CD4-positive, alpha-beta T cell treated with Interleukin-17A for 1 hour (primary cell): ENCODE data around the gene FBXL16.

Experiments
- DNase-seq: peaks from one replicate; pipeline ENCODE4 v3.0.0-alpha.2; 2020

The FBXL16 gene

DNA sequence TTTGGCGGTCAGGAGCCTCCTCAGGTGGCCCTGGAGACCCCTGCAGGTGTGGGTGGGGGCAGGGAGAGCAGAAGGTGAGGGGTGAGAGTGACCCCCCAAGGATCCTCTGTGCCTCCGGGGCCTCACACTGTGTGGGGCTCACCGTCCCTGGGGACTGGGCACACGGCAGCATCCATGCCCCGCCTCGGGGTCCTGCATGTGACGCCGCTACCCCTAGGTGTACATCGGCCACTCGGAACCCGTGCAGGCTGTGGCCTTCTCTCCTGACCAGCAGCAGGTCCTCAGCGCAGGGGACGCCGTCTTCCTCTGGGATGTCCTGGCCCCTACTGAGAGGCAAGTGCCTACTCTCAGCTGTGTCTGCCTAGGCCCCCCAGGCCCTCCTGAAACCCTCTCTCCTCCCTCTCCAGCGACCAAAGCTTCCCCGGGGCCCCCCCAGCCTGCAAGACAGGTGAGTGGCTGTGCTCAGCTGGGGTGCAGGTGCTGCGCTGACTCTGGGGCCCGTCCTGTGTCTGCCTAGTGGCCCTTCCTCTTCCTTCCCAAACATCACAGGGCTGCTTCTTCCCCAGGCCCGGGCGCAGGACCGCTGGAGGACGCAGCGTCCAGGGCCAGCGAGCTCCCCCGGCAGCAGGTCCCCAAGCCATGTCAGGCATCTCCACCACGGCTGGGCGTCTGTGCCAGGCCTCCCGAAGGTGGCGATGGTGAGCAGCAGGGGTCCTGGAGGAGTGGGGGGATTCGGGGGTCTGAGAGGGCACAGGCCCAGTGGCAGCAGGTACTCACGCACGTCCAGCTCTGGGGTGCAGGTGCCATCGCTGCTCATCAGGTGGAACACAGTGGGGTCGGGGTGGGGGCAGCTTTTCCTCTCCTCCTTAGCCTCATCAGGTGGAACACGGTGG lies 46.7 kb downstream of the FBXL16 start:
- DNase-seq: no peak

DNA sequence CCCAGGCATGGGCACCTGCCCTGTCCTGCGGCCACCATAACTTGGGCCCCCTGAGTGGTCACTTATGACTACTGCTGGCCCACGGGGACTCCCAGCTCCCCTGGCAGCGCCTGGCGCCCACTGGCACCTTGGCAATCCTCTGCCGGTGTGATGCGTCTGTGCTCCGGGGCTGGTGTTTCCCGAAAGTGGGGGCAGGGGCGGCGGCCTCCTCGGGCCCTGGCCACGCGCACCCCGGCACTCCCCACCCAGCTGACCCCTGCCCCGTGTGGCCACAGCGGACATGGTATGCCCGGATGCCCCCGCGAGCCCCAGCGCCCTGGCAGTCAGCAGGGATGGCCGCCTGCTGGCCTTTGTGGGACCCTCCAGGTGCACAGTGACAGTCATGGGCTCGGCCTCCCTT lies 48.1 kb downstream of the FBXL16 start:
- DNase-seq: no peak

DNA sequence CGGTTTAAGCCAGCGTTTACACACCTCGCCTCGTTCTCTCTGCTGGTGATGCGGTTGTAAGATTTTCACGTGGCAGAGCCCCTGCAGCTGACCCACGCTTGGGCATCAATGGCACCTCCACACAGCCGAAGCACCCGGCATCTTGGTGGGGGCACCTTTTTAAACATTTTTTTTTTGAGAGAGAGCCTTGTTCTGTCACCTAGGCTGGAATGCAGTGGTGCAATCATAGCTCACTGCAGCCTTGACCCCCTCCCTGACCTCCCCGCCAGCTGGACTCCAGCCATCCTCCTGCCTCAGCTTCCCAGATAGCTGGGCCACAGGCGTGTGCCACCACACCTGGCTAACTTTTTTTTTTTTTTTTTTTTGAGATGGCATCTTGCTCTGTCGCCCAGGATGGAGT lies 51.6 kb downstream of the FBXL16 start:
- no peak for DNase-seq

DNA sequence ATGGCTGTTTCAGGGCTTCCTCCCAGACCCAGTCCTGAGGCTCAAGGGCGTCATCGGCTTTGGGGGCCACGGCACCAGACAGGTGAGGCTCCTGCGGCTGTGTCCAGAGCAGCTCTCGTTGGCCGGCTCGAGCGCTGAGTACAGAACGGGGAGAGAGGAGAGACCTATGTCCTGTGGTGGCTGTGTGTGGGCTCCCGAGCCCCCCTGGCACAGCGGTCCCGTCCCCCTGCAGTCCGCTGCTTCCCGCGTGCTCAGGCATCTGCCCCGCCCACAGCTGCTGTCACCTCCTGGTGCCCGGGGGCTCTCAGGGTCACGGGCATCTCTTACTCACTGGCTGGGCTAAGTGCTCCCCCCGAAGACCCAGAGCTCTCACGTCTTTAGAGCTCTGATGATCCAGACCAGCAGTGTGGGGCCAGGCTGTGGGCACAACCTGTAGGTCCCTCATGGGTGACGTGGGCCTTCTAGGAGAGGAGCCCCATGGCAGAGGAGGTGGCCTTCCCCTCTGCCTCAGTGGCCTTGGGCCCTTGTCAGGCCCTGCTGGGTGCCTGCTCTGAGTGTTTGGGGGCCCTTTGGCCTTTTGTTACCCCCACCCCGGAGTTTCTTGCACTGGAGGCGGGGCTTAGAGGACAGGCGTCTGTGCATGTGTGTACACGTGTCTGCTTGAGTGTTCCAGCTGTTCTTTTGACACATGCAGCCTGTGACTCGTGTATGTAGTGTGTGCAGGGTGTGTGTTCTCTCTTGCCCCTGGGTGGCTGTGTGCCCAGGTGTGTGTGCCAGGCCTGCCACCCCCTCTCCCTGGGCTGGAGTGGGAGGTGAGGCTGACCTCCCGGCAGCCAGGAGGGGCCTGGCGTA lies 52.9 kb downstream of the FBXL16 start:
- DNase-seq: no peak

DNA sequence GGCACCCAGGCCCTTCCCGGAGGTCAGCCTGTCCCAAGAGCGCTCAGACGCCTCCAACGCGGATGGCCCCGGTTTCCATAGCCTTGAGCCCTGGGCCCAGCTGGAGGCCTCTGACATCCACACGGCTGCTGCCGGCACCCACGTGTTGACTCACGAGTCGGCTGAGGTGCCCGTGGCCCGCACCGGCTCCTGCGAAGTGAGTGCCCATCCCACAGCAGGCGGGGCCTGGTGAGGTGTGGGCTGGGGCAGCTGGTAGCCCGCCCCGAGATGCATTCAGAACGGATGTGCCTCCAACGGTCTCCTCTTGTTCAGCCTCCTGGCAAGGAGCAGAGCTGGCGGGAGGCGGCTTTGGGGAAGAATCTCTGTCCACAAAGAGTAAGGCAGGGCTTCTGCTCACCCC lies 53.8 kb downstream of the FBXL16 start:
- no peak for DNase-seq

DNA sequence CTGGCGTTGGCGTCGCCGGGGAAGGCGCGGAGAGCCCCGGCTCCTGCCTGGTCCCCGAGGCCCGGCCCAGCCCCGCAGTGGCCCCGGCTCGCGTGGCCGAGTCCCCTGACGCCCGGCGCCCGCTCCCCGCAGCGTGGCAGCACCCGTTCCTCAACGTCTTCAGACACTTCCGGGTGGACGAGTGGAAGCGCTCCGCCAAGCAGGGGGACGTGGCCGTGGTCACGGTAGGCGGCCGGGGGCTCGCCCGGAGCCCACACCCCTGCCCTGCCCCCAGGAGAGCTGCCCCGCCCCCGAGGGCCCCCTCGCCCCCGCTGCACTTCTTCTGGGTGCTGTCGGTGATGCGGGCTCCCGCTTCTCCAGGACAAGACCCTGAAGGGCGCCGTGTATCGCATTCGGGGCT lies 56.0 kb downstream of the FBXL16 start:
- no peak for DNase-seq

DNA sequence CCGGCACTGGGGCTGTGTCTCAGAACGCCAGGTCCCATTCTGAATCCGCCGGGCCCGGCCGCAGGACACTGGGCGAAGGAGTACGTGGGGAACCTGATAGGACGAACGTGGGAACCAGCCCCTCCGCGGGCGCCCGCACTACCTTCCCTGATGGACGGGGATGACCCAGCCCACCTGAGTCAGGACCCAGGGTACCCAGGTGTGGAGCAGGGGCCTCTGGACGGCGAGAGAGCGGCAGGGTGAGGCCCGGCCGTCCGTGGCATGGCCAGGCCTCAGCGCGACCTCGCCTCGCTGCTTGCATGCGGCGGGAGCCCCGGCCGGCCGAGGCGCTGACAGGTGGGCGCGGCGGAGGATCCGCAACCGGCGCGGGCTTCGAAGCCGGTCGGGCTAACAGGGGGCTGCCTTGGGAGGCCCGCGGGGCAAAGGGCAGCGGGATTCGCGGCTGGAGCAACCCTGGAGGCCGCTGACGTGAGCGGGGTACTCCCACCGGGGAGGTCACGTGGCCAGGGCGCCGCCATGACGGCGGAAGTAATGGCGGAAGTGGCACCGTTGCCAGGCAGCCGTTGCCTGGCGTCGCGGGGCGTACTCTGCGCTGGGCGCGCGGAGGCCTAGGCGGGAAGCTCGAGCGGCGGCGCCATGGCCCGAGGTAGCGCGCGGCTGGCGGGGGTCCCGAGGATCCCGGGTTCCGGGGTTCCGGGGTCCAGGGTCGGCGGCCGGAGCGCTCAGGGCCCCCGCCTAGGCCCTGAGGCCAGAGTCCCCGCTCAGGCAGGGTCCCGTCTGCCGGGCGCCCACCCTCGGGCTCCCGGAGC lies 56.6 kb downstream of the FBXL16 start, which contains the start of gene WDR90:
TSS of gene WDR90 (plus strand) at position 585 of the 809 bp plus-strand sequence. CDS start at position 637, 52 bp downstream.
- peak; percentile 91 for DNase-seq

DNA sequence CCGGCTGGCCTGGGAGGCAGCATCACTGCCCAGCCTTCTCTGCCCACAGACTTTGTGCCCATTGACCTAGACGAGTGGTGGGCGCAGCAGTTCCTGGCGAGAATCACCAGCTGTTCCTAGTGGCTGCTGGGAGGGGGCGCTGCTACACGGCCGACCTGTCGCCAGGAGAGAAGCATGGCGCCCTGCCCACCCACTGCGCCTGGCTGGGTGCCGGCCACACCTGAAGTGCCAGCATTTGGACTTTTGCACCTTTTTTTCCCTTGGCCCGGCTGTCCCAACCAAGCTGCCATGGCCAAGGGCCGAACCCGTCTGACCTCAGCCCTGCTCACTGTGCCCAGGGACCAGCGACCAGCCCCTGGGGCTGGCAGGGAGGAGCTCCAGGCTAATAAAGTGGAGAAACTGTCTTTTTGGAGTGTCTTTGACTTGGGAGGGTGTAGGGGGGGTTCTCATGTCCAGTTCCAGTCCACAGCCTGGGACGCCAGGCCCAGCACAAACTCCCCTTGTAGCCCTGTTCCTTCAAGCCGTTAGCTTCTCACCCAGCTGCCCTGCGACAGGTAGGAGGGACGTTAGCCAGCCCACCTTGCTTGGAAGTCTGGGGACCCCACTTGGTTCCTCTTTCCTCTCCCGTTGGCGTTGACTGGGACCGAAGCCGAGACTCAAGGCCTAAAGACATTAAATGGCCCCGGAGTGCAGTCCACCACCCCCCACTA lies 57.4 kb downstream of the FBXL16 start:
- peak; percentile 43 for DNase-seq

DNA sequence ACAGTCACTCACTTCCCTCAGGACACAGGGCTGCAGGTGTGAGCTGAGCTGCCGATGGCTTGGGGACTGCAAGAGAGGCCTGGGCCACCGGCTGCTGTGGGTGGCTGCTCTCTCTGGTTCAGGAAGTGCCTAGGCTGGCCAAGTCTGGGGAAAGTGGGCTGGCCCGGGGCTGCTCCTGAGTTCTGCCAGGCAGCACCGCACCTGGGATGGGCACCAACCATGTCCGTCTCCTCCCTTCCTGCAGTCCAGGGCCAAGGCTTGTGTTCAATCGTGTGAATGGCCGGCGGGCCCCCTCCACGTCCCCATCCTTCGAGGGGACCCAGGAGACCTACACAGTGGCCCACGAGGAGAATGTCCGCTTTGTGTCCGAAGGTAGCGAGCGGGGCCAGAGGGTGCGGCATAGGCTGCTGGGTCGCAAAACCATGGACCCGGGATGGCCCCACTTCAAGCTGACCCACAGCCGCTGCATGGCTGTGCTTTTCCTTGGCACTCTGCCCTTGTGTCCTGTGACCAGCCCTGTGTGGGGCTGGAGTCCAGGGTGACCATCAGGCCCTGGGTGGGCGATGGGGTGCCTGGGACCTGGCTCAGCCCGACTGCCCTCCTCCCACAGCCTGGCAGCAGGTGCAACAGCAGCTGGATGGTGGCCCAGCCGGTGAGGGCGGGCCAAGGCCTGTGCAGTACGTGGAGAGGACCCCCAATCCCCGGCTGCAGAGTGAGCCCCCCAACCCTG lies 58.3 kb downstream of the FBXL16 start:
- no peak for DNase-seq

DNA sequence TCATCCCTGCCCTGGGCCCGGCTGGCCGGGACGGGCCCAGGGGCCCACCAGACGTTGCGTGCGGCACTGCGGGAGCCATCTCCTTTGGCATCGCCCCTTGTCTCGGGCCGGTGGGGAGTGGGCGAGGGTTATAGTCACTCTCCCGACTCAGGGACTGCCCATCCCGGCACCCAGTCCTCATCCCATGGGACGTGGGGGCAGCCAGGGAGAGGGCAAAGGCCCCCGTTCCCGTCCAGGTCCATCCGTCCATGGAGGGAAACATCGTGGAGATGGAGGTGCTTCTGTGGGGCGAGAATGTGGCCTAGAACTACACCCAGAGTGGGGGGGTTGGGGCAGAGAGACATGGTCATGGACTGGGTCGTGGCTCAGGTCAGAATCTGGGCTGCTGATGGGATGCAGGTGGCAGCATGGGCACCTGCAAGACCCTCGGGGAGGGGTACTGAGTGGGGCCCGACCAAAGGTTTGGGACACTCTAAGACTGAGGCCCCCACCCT lies 58.9 kb downstream of the FBXL16 start:
- DNase-seq: no peak

DNA sequence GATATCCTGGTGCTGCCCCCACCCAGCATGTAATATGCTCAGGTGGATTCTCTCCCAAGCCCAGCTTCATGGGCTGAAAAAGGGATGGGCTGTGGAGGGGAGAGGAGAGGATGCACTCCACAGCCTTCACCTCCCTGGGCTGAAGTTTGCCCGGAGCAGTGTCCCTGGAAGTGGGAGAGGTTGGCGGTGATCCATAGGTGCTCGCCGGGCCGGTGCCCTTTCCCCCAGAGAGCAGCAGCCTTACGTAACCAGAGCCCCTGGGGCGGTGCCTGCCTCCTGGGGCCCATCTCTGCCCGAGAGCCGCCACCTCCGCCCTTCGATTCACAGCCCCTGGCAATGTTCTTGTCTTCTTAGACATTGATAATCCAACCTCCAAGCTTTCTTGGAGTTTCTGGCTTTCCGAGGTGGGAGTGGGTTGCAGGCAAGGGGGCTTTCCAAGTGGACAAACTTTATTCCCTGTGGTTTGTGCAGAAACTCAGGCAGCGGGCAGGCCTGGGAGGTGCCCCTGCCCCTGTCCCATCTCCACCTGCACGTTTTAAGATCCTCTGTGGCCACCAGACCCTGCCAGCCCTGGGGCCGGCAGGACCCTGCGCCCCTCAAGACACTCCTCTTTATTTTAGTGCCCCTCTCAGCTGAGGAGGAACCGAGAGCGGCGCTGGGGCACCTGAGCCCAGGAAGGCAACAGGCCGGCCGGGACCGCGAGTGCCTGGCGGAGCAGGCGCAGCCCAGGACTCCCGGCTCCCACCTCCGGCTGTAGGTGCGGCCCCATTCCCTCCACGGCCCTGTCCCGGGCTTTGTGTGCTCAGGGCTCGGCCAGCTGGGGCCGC lies 59.5 kb downstream of the FBXL16 start:
- DNase-seq: no peak

DNA sequence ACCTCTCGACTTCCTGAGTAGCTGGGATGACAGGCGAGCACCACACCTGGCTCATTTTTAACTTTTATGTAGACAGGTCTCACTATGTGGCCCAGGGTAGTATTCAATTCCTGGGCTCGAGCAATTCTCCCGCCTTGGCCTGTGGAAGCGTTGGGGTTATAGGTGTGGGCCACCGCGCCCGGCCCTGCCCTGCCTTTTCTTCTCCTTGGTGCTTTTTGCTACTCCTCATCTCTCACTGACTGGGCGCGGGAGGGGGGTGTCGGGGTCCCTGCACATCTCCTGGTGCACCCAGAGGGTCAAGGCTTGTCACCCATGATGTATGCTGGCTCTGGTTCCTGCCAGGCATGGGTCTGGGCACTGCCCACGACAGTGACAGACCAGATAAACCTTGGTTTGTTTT lies 61.0 kb downstream of the FBXL16 start:
- no peak for DNase-seq

DNA sequence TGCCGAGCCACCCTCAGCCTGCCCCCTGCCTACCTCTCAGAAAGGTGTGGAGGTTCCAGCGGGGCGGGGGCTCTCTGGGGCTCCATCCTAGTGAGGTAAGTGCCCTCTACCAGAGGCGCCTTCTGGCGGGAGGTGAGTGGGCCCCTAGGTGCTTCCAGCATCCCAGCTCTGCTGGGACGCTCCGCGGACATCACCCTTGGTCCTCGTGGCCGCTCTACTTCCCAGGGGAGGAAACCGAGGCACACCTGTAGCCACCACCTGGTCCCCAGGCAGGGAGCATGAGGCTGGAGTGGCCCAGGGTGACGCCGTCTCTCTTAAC lies 62.6 kb downstream of the FBXL16 start:
- no peak for DNase-seq
